HG03097 (cell line): ENCODE measurements around the gene CRB3.
"Not testable (repeated sequence)": the region's sequence is repeated elsewhere in the genome, so short reads cannot be mapped to it uniquely, and the experiment has no call there.

Source experiments
- ATAC-seq: cut with Tn5 transposase; IDR thresholded peaks from one replicate; pipeline ENCODE4 v1.9.1; 2021; ENCODE audit not compliant: unreplicated experiment, low FRiP score

The CRB3 gene

GRCh38 chr19:6464070-6464873 lies at the start of gene CRB3:
TSS of gene CRB3 (plus strand) at chr19:6464271. CDS start at chr19:6464702, 431 bp downstream.
- ATAC-seq: no peak

- ATAC-seq: no peak
These were observed 49.1 kb upstream of the CRB3 start for GRCh38 chr19:6414793-6415590.

GRCh38 chr19:6415591-6416190 lies 48.4 kb upstream of the CRB3 start:
- ATAC-seq: no peak

GRCh38 chr19:6416658-6417405 lies 47.2 kb upstream of the CRB3 start:
- no peak for ATAC-seq

- no peak for ATAC-seq
These were observed 46.1 kb upstream of the CRB3 start for GRCh38 chr19:6417713-6418561.

- ATAC-seq: no peak
These were observed 45.5 kb upstream of the CRB3 start for GRCh38 chr19:6418562-6418932.

GRCh38 chr19:6421075-6422014 lies 42.7 kb upstream of the CRB3 start:
- no peak for ATAC-seq

GRCh38 chr19:6423499-6424194 lies 40.4 kb upstream of the CRB3 start:
- no peak for ATAC-seq

- ATAC-seq: no peak
These were observed 39.7 kb upstream of the CRB3 start, which contains the start of gene KHSRP for GRCh38 chr19:6424195-6424938. TSS of gene KHSRP (minus strand) at chr19:6424811. CDS start at chr19:6424701, 110 bp downstream.

GRCh38 chr19:6424939-6425731 lies 38.9 kb upstream of the CRB3 start:
- ATAC-seq: peak; percentile 90

GRCh38 chr19:6425732-6426620 lies 38.1 kb upstream of the CRB3 start:
- ATAC-seq: no peak

GRCh38 chr19:6427131-6427530 lies 36.9 kb upstream of the CRB3 start:
- no peak for ATAC-seq

GRCh38 chr19:6428692-6429418 lies 35.2 kb upstream of the CRB3 start:
- ATAC-seq: not testable (repeated sequence)

GRCh38 chr19:6429419-6430221 lies 34.5 kb upstream of the CRB3 start:
- ATAC-seq: no peak
